Measurements from ENCODE around the gene TUBA4A. TPM values are rescaled to one million over a fixed set of nuclear protein-coding genes. Genes with fewer than 3 reads are reported as not detected.

Gene TUBA4A
- total and polyA plus RNA-seq, 2 experiments from 2014 or later: 1.6 to 6.5 TPM

DNA sequence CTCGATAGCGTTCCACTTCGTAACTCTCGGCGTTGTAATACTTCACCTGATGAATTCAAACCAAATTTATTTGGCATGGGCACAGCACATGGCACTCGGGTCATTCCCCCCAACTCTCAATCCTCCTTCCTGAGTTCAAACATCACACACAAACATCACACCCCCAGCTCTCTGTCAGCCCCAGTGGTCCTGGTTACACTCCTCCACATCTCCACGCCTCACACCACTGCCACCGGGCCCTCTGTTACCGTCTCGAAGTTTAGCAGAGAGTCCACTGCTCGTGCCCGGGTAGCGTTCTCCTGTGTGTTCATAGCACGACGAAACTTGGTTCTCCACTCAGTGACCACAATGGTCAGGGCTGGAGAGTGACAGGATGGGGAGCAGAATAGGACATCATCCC is 39.6 kb downstream of the TUBA4A start:
- no peak overlapping the region for H3K27ac ChIP-seq
- H3K9me3 ChIP-seq (ENCODE audit: low read depth): no peaks in the 10 kb centered on the region
- H3K4me1 ChIP-seq (ENCODE audit: low read depth): peaks cover 9% of the 10 kb centered on the region
- DNase-seq (ENCODE audit: low read depth in 1 of 2, low spot score in 1 of 2): no peak
- no peaks in the 10 kb centered on the region for H3K27me3 ChIP-seq
- no peaks in the 10 kb centered on the region for H3K36me3 ChIP-seq
- no peak overlapping the region for H3K4me3 ChIP-seq
- TF ChIP-seq, protein P1, sequence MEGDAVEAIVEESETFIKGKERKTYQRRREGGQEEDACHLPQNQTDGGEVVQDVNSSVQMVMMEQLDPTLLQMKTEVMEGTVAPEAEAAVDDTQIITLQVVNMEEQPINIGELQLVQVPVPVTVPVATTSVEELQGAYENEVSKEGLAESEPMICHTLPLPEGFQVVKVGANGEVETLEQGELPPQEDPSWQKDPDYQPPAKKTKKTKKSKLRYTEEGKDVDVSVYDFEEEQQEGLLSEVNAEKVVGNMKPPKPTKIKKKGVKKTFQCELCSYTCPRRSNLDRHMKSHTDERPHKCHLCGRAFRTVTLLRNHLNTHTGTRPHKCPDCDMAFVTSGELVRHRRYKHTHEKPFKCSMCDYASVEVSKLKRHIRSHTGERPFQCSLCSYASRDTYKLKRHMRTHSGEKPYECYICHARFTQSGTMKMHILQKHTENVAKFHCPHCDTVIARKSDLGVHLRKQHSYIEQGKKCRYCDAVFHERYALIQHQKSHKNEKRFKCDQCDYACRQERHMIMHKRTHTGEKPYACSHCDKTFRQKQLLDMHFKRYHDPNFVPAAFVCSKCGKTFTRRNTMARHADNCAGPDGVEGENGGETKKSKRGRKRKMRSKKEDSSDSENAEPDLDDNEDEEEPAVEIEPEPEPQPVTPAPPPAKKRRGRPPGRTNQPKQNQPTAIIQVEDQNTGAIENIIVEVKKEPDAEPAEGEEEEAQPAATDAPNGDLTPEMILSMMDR (IDR thresholded peaks at IDR 0.05; ENCODE audit: low read depth, low read length): no peak

DNA sequence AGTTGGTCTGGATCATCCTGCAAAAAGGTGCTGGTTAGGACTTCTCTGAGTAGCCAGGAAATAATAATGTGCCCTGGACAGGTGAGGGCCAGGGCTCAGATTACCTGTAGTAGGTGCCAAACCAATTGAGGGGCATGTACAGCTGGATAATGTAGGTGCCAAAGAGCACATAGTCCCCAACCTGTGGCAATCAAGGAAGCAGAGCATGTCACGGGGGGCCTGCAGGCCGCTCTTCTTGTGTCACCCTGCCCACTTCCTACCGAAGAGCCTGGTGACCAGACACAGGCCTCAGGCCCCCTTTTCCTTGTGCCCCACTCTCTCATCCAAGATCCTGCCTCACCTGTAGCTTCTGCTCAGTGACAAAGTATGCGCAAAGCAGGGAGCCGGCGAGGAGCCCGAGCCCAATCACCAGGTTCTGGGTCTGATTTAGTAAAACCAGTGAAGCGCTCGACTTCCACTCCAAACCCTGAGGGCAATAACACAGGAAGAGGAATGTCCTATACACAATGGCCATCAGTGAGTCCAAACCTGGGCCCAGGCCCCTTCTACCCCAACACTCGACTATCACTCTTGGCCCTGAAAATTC is 40.1 kb downstream of the TUBA4A start:
- Histone ChIP-seq H3K4me3 (no peak overlapping the region), H3K27ac (no peak overlapping the region), H3K4me1 (ENCODE audit: low read depth) (peaks cover 6% of the 10 kb centered on the region), H3K36me3 (peaks cover 4% of the 10 kb centered on the region), H3K9me3 (ENCODE audit: low read depth) (no peaks in the 10 kb centered on the region), H3K27me3 (no peaks in the 10 kb centered on the region)
- TF ChIP-seq, protein P1 (IDR thresholded peaks at IDR 0.05; ENCODE audit: low read depth, low read length): no peak
- no peak for DNase-seq (ENCODE audit: low read depth in 1 of 2, low spot score in 1 of 2)

DNA sequence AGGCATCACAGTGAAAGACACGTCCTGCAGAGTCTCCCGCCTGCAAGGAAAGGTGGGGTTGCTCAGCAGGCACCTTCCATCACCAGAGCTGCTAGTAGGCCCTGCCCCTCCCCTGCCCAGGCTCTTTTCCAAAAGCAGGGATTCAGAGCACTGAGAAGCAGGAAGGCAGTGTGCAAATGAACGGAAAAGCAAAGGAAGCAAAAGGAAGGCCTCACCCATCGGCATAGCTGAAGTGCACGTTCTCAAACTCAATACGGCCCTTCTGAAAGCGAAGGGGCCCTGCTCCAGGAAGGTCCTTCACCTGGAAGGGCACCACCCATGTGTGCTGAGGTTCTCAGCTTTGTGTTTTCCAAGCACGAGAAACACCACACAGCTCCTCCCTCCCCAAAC is 40.7 kb downstream of the TUBA4A start:
- H3K27ac ChIP-seq: no peak overlapping the region
- DNase-seq (ENCODE audit: low read depth in 1 of 2, low spot score in 1 of 2): no peak
- H3K4me1 ChIP-seq (ENCODE audit: low read depth): peaks cover 6% of the 10 kb centered on the region
- no peaks in the 10 kb centered on the region for H3K9me3 ChIP-seq (ENCODE audit: low read depth)
- no peak overlapping the region for H3K4me3 ChIP-seq
- H3K36me3 ChIP-seq: peaks cover 8% of the 10 kb centered on the region
- no peaks in the 10 kb centered on the region for H3K27me3 ChIP-seq
- TF ChIP-seq, protein P1 (IDR thresholded peaks at IDR 0.05; ENCODE audit: low read depth, low read length): no peak

DNA sequence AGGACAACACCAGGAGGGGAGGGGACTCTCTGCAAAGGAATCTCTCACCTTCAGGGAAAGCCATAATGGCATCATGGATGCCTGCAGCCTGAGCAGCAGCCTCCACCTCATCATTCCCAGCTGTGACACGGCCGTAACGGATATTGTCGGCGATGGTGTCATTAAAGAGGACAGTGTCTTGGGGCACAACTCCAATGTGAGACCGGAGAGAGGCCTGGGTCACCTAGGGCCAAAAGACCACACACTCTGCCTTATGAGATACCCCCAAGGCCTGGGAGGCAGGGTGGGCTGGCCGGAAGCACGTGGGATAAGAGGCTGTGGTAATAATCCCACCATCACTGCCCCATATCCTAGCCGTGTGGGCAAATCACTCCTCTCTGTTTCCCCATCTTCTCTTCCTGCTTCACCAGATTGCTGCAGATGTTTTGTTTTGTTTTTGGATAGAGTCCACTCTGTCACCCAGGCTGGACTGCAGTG is 42.8 kb downstream of the TUBA4A start:
- DNase-seq (ENCODE audit: low read depth in 1 of 2, low spot score in 1 of 2): no peak
- Histone ChIP-seq H3K27me3 (no peaks in the 10 kb centered on the region), H3K9me3 (ENCODE audit: low read depth) (no peaks in the 10 kb centered on the region), H3K4me1 (ENCODE audit: low read depth) (no peaks in the 10 kb centered on the region), H3K36me3 (peaks cover 8% of the 10 kb centered on the region), H3K27ac (no peak overlapping the region), H3K4me3 (no peak overlapping the region)
- TF ChIP-seq, protein P1 (IDR thresholded peaks at IDR 0.05; ENCODE audit: low read depth, low read length): no peak

DNA sequence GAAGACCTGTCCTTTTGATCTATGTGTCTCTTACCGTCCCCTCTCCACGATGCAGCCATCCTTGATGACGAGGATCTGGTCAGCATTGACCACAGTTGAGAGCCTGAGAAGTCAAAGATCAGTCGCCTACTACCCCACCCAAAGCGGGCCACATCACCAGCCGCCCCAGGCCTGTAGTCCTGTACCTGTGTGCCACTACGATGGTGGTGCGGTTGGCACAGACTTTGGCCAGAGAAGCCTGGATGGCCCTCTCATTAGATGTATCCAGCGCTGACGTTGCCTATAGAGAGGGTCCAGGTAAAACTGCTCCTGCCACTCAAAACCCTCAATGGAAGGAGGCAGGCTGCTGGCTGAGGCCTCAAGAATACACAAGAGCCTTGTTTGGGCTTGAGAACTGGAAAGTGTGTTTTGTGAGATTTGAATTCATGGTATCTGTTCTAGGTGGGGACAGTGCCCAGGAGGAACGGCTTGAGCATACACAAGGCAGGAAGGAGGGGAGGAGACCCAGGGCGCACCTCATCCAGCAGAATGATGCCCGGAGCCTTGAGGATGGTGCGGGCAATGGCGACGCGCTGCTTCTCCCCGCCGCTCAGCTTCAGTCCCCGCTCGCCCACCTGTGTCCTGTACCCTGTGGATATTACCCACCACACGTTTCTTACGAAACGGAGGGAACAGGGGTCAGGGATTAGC is 43.4 kb downstream of the TUBA4A start:
- no peaks in the 10 kb centered on the region for H3K4me1 ChIP-seq (ENCODE audit: low read depth)
- H3K27me3 ChIP-seq: no peaks in the 10 kb centered on the region
- peaks cover 8% of the 10 kb centered on the region for H3K36me3 ChIP-seq
- DNase-seq (ENCODE audit: low read depth in 1 of 2, low spot score in 1 of 2): no peak
- TF ChIP-seq, protein P1 (IDR thresholded peaks at IDR 0.05; ENCODE audit: low read depth, low read length): no peak
- no peak overlapping the region for H3K4me3 ChIP-seq
- H3K27ac ChIP-seq: no peak overlapping the region
- no peaks in the 10 kb centered on the region for H3K9me3 ChIP-seq (ENCODE audit: low read depth)

Measured in cardiac muscle cell (in vitro differentiated cells and primary cell).